ENCODE data around the gene SAMSN1. TPM values are rescaled to one million over a fixed set of nuclear protein-coding genes. Genes with fewer than 3 reads are reported as not detected.

SAMSN1 gene
- total and polyA plus RNA-seq, 11 donors, result 0.44 to 21.2 (median 1.4) TPM

GRCh38 chr21:14592296-14593000 lies 46.3 kb upstream of the SAMSN1 start:
- peaks cover 0 to 41% (median 0%) of the 10 kb centered on the region in 12 donors for H3K4me1 ChIP-seq
- 72 to 83% (median 75%) methylated on average over 4 of the region's 4 CpGs for WGBS, 4 donors
- TF ChIP-seq CTCF (IDR thresholded peaks at IDR 0.05), result no peak
- TF ChIP-seq POLR2A (IDR thresholded peaks at IDR 0.05), result no peak
- intact Hi-C loops (cut with DNase I), result no loop called here
- DNase-seq (no peak), ATAC-seq (no peak)
- no peak overlapping the region for H3K4me3 ChIP-seq
- no peaks in the 10 kb centered on the region for H3K27me3 ChIP-seq
- peak overlapping the region in 2 of 12 donors; percentile 32 to 92 for H3K27ac ChIP-seq
- no peaks in the 10 kb centered on the region for H3K36me3 ChIP-seq
- H3K9me3 ChIP-seq, result peaks cover 0 to 14% (median 0%) of the 10 kb centered on the region in 12 donors

GRCh38 chr21:14591882-14592281 lies 45.8 kb upstream of the SAMSN1 start:
- Histone ChIP-seq H3K9me3 (peaks cover 0 to 14% (median 0%) of the 10 kb centered on the region in 12 donors), H3K4me1 (peaks cover 0 to 41% (median 0%) of the 10 kb centered on the region in 12 donors), H3K27ac (peak overlapping the region in 2 of 12 donors; percentile 32 to 92), H3K27me3 (no peaks in the 10 kb centered on the region), H3K4me3 (no peak overlapping the region), H3K36me3 (no peaks in the 10 kb centered on the region)
- no peak for TF ChIP-seq POLR2A (IDR thresholded peaks at IDR 0.05)
- TF ChIP-seq CTCF (IDR thresholded peaks at IDR 0.05), result no peak
- intact Hi-C loops (cut with DNase I), result no loop called here
- WGBS, 4 donors, result 74 to 86% (median 82%) methylated on average over 2 of the region's 2 CpGs
- ATAC-seq, result peak; percentile 42 to 80 (median 62)
- peak in 3 of 5 donors; percentile 10 to 28 (median 20) for DNase-seq

- peaks cover 0 to 41% (median 0%) of the 10 kb centered on the region in 12 donors for H3K4me1 ChIP-seq
- no peaks in the 10 kb centered on the region for H3K27me3 ChIP-seq
- no peak for TF ChIP-seq CTCF (IDR thresholded peaks at IDR 0.05)
- no peak for TF ChIP-seq POLR2A (IDR thresholded peaks at IDR 0.05)
- intact Hi-C loops (cut with DNase I), result no loop called here
- ATAC-seq, result no peak
- H3K4me3 ChIP-seq, result no peak overlapping the region
- H3K27ac ChIP-seq, result peak overlapping the region in 2 of 12 donors; percentile 32 to 92
- no peaks in the 10 kb centered on the region for H3K36me3 ChIP-seq
- DNase-seq, result no peak
- H3K9me3 ChIP-seq, result peaks cover 0 to 11% (median 0%) of the 10 kb centered on the region in 12 donors
These were observed 45.3 kb upstream of the SAMSN1 start for GRCh38 chr21:14591377-14591776.

GRCh38 chr21:14589855-14590563 lies 43.9 kb upstream of the SAMSN1 start:
- H3K36me3 ChIP-seq, result no peaks in the 10 kb centered on the region
- no peak for ATAC-seq
- TF ChIP-seq POLR2A (IDR thresholded peaks at IDR 0.05) (no peak), CTCF (IDR thresholded peaks at IDR 0.05) (no peak)
- 70 to 85% (median 74%) methylated on average over 7 of the region's 7 CpGs for WGBS, 4 donors
- intact Hi-C loops (cut with DNase I), result no loop called here
- no peak for DNase-seq
- no peak overlapping the region for H3K4me3 ChIP-seq
- peaks cover 0 to 43% (median 0%) of the 10 kb centered on the region in 12 donors for H3K4me1 ChIP-seq
- no peaks in the 10 kb centered on the region for H3K27me3 ChIP-seq
- peaks cover 0 to 1% (median 0%) of the 10 kb centered on the region in 12 donors for H3K9me3 ChIP-seq
- H3K27ac ChIP-seq, result peak overlapping the region in 1 of 12 donors; percentile 92

Measured in heart left ventricle (tissue), 16 donors.